HuH-7.5 (cell line): ENCODE data around the gene CRACDL.

Source experiments
- DNase-seq: peaks from one replicate; pipeline ENCODE4 v3.0.0; 2011; ENCODE audit warnings: low spot score

CRACDL gene

DNA sequence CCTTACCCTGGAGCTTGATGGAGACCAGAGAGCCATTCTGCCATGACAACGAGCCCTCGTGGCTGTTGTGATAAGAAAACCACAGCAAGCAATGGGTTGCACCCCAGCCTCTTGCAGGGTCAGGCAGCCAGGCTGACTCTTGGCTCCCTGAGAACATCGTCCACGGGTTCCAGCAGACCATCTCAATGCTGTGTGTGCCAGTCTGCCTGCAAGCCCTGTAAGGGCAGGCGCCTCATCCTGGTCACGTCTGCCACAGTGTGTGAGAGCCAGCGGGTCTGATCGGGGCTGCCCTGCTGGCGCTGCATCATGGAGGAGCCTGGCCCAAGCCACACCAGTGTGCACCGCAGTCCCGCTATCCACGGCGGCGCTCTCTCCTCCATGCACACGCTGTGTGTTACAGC lies 134.1 kb downstream of the CRACDL start:
- no peak for DNase-seq

DNA sequence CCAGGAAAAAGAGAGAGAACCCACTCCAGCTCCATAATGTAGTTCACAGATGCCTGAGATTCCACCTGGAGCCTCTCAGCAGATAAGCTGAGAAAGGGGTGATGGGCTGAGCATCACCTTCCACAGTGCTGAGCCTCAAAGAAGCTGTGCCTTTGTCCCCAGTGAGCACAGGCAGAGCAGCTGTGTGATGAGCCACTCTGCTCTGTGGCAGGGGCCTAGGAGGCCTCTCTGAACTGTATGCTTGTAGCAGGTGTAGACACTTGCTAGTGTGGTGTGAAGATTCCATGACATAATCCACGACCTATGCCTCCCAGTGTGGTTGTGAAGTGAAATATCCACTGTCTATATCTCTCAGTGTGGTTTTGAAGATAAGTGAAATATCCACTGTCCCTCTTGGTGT lies 134.7 kb downstream of the CRACDL start:
- no peak for DNase-seq

GRCh38 chr2:98800330-98801064 lies 135.5 kb downstream of the CRACDL start:
- no peak for DNase-seq

DNA sequence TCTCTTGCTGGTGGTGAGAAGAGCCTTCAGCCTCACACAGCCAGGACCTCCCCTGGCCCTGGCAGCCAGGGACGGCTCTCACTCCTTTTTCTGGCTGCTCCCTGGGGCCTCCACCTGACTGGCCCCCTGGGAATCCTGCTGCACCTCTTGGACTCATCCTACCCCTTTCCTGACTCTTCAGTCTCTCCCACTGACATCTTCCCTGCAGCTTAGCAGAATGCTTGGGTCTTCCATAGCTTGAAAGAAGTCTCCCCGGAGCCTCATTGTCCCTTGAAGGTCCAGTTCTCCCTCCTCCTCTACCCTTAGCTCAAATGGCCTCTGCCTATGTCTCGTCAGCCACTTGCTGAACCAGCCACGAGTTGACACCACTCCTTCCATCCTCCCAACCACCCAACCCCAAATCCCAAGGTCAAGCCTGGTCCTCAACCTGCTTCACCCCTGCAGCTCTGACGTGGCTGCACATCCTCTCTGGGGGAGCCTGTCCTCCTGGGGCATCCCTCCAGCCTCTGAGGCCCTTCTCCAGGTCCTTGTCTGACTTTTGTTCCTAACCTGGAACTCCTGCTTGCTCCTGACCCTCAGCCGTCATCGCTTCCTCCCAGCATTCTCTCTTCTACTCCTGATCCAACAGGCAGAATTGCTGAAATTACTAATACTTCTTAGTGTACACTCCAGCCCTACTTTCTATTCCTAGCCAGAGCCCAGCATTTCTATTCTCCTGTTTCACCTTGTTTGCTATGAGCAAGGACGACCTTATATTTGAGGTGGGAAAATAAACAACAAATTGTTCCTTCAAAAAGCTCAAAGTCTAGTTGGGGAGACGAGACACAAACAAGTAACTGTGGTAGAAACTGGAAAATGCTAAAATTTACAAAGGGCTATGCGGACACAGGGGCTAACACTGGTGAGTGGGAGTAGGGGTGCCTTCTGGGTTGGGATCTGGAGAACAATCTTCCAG lies 136.4 kb downstream of the CRACDL start:
- DNase-seq, result no peak

- DNase-seq, result no peak
Observed at GRCh38 chr2:98796775-98797544, 139.1 kb downstream of the CRACDL start.

DNA sequence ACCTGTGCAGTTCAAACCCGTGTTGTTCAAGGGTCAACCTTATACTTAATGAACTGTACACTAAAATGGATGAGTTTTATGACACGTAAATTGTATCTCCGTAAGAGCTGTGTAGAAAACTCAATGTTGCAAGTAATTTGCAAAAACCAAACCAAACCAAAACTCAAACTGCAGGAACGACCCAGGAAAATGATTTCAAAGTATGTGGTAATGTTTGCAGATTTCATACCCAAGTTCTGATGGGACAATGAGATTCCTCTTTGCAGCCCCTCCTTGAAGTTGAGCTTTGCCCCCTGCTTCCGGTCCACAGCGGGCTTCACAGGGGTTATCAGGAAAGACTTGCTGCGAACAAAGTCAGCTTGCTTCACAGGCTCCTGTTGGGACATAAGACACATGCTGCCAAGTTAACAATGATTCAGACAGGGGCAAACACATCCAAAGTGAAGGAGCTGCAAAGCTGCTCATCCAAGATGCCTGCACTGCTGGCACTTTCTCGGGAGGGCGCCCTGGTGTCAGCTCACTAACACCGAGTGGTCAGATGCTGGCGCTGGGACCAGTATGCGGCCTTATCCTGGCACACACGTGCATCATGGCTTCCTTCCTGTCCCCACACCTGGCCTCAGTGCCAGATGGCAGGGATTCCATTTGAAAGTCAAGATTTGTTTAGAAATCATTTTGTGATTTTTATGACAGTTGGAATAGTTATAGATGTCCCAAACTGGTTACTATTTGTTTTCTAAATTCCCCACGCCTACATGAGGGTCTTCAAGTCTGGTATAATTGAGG lies 139.9 kb downstream of the CRACDL start:
- peak; percentile 90 for DNase-seq

- DNase-seq, result no peak
Observed at GRCh38 chr2:98793897-98794830, 141.9 kb downstream of the CRACDL start.

GRCh38 chr2:98793275-98793674 lies 142.8 kb downstream of the CRACDL start:
- no peak for DNase-seq

DNA sequence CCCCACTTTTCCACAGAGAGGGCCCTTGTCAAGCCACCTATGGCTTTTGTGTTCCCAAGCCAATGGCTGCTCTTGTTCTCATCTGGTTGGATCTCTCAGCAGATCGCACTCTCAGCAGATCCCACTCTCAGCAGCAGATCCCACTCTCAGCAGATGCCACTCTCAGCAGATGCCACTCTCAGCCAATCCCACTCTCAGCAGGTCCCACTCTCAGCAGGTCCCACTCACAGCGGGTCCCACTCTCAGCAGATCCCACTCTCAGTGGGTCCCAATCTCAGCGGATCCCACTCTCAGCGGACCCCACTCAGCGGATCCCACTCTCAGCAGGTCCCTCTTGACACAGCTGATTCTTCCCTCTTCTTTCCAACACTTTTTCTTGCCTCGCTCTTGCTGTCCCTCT lies 145.8 kb downstream of the CRACDL start:
- DNase-seq, result no peak

DNA sequence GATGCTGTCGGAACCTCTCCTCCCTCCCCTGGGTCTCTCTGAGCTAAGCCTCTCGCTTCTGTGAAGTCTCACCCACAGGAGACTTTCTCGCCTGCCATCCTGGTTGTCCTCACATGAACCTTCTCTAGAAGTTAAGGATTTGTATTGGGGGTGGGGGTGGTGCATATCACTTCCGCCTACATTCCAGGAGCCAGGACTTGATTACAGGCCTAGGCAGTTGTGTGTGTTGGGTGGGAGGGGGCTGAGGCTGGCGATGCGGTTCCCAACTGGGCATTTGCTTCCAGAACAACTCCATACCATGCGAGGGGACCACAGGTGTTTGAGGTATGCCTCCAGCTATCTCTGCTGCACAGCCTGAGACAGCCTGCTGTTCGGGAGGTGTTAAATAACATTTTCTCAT lies 148.3 kb downstream of the CRACDL start:
- DNase-seq, result no peak

GRCh38 chr2:98786179-98786578 lies 149.8 kb downstream of the CRACDL start:
- DNase-seq, result no peak

DNA sequence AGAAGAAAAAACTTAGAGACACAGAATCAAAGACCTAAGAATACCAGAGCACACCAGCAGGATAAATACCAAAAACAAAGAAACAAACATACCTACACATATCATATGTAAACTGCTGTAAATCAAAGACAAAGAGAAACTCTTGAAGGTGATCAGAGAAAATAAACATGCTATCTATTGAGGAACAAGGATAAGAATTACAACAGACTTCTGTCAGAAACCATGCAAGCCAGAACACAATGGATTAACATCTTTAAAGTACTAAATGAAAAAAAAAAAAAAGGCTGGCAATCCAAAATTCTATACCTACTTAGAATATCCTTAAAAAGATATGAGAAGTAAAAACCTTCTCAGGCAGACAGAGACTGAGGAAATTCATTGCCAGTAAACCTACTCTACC lies 153.5 kb downstream of the CRACDL start:
- DNase-seq, result no peak

- no peak for DNase-seq
Observed at GRCh38 chr2:98781822-98782221, 154.2 kb downstream of the CRACDL start.

DNA sequence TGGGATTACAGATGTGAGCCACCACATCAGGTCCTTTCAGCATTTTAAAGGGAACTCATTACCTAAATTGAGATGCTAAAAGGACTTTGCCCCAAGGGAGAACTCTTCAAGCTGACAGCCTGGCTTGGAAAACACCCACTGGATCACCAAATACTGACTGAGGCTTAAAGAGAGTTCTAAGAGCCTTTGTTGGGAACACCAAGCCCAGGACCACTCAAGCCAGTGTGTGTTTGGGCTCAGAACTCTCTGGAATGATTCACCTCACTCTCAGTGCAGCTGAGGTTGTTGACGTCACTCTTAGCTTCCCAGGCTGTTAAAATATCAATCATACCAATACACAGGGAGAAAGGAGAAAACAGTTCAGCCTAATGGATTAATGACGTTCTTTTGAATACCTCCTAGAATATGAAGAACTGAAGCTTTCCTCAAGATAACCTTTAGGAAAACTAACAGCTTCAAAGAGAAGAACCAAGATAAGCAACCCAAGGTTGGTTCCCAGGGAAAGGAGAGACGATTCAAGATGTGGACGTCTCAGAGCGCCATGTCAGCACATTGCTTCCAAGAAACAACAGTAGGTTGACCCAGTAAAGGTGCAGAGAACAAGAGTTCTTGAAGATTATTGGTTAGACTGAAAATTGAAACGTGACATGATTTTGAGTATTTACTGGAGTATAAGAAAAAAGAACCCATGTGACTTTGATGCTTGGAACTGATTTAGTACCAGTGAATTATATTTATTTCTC lies 157.1 kb downstream of the CRACDL start:
- no peak for DNase-seq

DNA sequence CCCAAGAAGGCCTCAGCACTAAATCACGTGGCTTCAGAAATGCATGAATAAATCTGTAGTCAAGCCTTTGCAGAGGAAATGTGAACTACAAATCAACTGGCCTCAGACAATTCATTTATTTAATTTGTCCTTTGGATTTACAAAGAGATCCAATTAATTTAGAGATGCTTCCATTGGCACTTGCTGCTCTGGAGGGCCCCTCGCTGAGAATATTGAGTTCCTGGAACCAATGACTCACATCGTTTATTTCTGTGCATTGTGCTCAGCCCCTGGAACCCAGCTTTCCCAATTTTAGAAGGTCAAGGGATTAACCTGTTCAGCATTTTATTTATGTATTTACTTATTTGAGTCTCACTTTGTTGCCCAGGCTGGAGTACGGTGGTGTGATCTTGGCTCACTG lies 157.9 kb downstream of the CRACDL start:
- no peak for DNase-seq

GRCh38 chr2:98777710-98778109 lies 158.3 kb downstream of the CRACDL start:
- no peak for DNase-seq

DNA sequence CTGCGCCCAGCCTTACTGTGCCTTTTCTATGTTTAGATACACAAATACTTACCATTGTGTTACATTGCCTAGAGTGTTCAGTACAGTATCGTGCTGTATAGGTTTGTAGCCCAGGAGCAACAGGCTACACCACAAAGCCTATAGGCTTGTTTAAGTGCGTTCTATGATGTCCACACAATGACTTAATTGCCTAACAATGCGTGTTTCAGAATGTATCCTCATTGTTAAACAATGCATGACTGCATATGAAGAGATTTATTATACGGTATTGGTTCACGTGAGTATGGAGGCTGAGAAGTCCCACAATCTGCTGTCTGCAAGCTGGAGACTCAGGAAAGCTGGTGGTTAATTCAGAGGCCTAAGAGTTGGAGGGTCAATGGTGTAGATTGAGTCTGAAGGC lies 158.9 kb downstream of the CRACDL start:
- DNase-seq, result no peak

- DNase-seq, result no peak
Observed at GRCh38 chr2:98776136-98776535, 159.9 kb downstream of the CRACDL start.

GRCh38 chr2:98775146-98775986 lies 160.7 kb downstream of the CRACDL start:
- no peak for DNase-seq
